Measurements from ENCODE around the gene IMPDH2.

IMPDH2 gene

DNA sequence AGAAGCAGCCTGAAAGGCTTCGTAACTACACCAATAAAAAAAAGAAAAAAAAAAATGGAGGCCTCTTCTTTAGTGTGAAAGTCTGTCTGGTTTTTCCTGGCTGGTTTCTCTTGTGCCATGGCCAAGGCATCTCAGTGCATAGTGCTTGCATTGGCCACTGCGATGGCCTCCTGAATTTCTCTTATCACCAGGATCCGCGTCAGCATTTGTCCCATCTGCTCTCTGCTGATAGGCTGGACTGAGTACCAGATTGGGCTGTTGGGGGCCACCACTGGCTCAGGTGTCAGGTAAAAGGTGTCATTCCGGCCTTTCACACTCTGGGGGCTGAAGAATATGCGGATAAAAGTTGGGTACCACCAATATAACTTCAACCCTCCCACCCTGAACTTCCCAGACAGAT is 1.1 kb upstream of the IMPDH2 start:
- ChIA-PET POLR2A (no interaction called here), CTCF (no interaction called here)
- no peak overlapping the region for H3K4me3 ChIP-seq (ENCODE audit: low read depth, low read length)
- peaks cover 5 to 88% of the 10 kb centered on the region in 2 experiments; a peak in 2 of 3 replicates for H3K36me3 ChIP-seq (ENCODE audit: control insufficient read depth in 2 of 2, insufficient read depth in 1 of 2, low read length in 2 of 2)
- no peak overlapping the region for H3K27ac ChIP-seq (ENCODE audit: extremely low read depth, low read depth, low read length)
- H3K9me3 ChIP-seq (ENCODE audit: control insufficient read depth, insufficient read depth, low read depth, low read length), result no peaks in the 10 kb centered on the region
- no peak for TF ChIP-seq ZFP41 (tag by site-specific recombination; IDR thresholded peaks at IDR 0.05; ENCODE audit: borderline replicate concordance)
- TF ChIP-seq ZNF391 (tag by site-specific recombination; IDR thresholded peaks at IDR 0.05; ENCODE audit: borderline replicate concordance, low read depth), result no peak
- TF ChIP-seq ZFP37 (tag by site-specific recombination; IDR thresholded peaks at IDR 0.05), result no peak
- TF ChIP-seq ZBTB20 (tag by site-specific recombination; IDR thresholded peaks at IDR 0.05), result no peak
- no peak for TF ChIP-seq GLI2 (tag by site-specific recombination; IDR thresholded peaks at IDR 0.05; ENCODE audit: borderline replicate concordance, low read depth)
- no peak for TF ChIP-seq SP7 (tag by site-specific recombination; IDR thresholded peaks at IDR 0.05)
- no peak for TF ChIP-seq HOXD13 (CRISPR knock-in tag; IDR thresholded peaks at IDR 0.05; ENCODE audit: borderline replicate concordance)
- TF ChIP-seq ZNF146 (tag by site-specific recombination; IDR thresholded peaks at IDR 0.05), result no peak
- TF ChIP-seq KLF16 (tag by site-specific recombination; IDR thresholded peaks at IDR 0.05), result no peak
- no peak for TF ChIP-seq ZNF621 (tag by site-specific recombination; IDR thresholded peaks at IDR 0.05)
- TF ChIP-seq ZNF514 (tag by site-specific recombination; IDR thresholded peaks at IDR 0.05), result no peak
- TF ChIP-seq, protein P1, sequence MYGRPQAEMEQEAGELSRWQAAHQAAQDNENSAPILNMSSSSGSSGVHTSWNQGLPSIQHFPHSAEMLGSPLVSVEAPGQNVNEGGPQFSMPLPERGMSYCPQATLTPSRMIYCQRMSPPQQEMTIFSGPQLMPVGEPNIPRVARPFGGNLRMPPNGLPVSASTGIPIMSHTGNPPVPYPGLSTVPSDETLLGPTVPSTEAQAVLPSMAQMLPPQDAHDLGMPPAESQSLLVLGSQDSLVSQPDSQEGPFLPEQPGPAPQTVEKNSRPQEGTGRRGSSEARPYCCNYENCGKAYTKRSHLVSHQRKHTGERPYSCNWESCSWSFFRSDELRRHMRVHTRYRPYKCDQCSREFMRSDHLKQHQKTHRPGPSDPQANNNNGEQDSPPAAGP (tag by site-specific recombination; IDR thresholded peaks at IDR 0.05), result no peak
- TF ChIP-seq PRDM1 (tag by site-specific recombination; IDR thresholded peaks at IDR 0.05), result no peak
- TF ChIP-seq, protein P2, sequence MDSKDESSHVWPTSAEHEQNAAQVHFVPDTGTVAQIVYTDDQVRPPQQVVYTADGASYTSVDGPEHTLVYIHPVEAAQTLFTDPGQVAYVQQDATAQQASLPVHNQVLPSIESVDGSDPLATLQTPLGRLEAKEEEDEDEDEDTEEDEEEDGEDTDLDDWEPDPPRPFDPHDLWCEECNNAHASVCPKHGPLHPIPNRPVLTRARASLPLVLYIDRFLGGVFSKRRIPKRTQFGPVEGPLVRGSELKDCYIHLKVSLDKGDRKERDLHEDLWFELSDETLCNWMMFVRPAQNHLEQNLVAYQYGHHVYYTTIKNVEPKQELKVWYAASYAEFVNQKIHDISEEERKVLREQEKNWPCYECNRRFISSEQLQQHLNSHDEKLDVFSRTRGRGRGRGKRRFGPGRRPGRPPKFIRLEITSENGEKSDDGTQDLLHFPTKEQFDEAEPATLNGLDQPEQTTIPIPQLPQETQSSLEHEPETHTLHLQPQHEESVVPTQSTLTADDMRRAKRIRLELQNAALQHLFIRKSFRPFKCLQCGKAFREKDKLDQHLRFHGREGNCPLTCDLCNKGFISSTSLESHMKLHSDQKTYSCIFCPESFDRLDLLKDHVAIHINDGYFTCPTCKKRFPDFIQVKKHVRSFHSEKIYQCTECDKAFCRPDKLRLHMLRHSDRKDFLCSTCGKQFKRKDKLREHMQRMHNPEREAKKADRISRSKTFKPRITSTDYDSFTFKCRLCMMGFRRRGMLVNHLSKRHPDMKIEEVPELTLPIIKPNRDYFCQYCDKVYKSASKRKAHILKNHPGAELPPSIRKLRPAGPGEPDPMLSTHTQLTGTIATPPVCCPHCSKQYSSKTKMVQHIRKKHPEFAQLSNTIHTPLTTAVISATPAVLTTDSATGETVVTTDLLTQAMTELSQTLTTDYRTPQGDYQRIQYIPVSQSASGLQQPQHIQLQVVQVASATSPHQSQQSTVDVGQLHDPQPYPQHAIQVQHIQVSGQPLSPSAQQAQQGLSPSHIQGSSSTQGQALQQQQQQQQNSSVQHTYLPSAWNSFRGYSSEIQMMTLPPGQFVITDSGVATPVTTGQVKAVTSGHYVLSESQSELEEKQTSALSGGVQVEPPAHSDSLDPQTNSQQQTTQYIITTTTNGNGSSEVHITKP (tag by site-specific recombination; IDR thresholded peaks at IDR 0.05), result no peak
- TF ChIP-seq, protein P3, sequence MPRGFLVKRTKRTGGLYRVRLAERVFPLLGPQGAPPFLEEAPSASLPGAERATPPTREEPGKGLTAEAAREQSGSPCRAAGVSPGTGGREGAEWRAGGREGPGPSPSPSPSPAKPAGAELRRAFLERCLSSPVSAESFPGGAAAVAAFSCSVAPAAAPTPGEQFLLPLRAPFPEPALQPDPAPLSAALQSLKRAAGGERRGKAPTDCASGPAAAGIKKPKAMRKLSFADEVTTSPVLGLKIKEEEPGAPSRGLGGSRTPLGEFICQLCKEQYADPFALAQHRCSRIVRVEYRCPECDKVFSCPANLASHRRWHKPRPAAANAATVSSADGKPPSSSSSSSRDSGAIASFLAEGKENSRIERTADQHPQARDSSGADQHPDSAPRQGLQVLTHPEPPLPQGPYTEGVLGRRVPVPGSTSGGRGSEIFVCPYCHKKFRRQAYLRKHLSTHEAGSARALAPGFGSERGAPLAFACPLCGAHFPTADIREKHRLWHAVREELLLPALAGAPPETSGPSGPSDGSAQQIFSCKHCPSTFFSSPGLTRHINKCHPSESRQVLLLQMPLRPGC (tag by site-specific recombination; IDR thresholded peaks at IDR 0.05), result no peak
- no peak for TF ChIP-seq ZNF561 (tag by site-specific recombination; IDR thresholded peaks at IDR 0.05; ENCODE audit: borderline replicate concordance)
- TF ChIP-seq ZNF473 (tag by site-specific recombination; IDR thresholded peaks at IDR 0.05), result no peak
- TF ChIP-seq KLF9 (tag by site-specific recombination; IDR thresholded peaks at IDR 0.05; ENCODE audit: low read depth), result no peak
- TF ChIP-seq, protein P4, sequence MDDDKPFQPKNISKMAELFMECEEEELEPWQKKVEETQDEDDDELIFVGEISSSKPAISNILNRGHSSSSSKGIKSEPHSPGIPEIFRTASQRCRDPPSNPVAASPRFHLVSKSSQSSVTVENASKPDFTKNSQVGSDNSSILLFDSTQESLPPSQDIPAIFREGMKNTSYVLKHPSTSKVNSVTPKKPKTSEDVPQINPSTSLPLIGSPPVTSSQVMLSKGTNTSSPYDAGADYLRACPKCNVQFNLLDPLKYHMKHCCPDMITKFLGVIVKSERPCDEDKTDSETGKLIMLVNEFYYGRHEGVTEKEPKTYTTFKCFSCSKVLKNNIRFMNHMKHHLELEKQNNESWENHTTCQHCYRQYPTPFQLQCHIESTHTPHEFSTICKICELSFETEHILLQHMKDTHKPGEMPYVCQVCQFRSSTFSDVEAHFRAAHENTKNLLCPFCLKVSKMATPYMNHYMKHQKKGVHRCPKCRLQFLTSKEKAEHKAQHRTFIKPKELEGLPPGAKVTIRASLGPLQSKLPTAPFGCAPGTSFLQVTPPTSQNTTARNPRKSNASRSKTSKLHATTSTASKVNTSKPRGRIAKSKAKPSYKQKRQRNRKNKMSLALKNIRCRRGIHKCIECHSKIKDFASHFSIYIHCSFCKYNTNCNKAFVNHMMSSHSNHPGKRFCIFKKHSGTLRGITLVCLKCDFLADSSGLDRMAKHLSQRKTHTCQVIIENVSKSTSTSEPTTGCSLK (tag by site-specific recombination; IDR thresholded peaks at IDR 0.05), result no peak
- H3K4me1 ChIP-seq (ENCODE audit: control insufficient read depth, insufficient read depth, low read length), result no peaks in the 10 kb centered on the region

All from HEK293 (cell line).